Esophagus squamous epithelium (tissue), 4 donors: ENCODE measurements around the gene MFSD1.

Experiments used
- CTCF ChIP-seq, 6 experiments: fragments of 450-650 bp in 4 of 6; fragments of 200-600 bp in 2 of 6; sonication (generic) in 2 of 6; IDR thresholded peaks; one replicate each; pipeline ENCODE4 v1.5.1; 2016 to 2019; ENCODE audit warnings: antibody characterized with exemption in 6 of 6, mild to moderate bottlenecking in 4 of 6, moderate library complexity in 4 of 6
- POLR2A ChIP-seq, 4 donors: fragments of 450-650 bp; IDR thresholded peaks; one replicate each; pipeline ENCODE4 v1.6.1; 2017; ENCODE audit warnings: antibody characterized with exemption in 4 of 4, mild to moderate bottlenecking in 4 of 4, moderate library complexity in 3 of 4

- no peak for TF ChIP-seq CTCF (IDR thresholded peaks at IDR 0.05)
- TF ChIP-seq POLR2A (IDR thresholded peaks at IDR 0.05): no peak
These were observed 47.9 kb downstream of the MFSD1 start for GRCh38 chr3:158849757-158850156.
